GM12878 (cell line): ENCODE measurements around the gene UMPS. TPM values are rescaled to one million over a fixed set of nuclear protein-coding genes. Genes with fewer than 3 reads are reported as not detected.

Experiments
- BMI1 ChIP-seq: fragments of 450-650 bp; IDR thresholded peaks from 2 replicates; pipeline ENCODE4 v1.6.1; 2016; ENCODE audit warnings: mild to moderate bottlenecking, moderate library complexity, borderline replicate concordance
- DPF2 ChIP-seq: fragments of 450-650 bp; IDR thresholded peaks from 2 replicates; pipeline ENCODE4 v1.6.1; 2017; ENCODE audit warnings: mild to moderate bottlenecking
- FOXK2 ChIP-seq: fragments of 450-650 bp; IDR thresholded peaks from 2 replicates; pipeline ENCODE4 v1.6.1; 2017; ENCODE audit warnings: mild to moderate bottlenecking, moderate library complexity
- JUND ChIP-seq: IDR thresholded peaks from 2 replicates; pipeline ENCODE4 v1.6.1; 2012; ENCODE audit warnings: low read depth, mild to moderate bottlenecking, low read length, improper control_type of control experiment, moderate library complexity
- MLLT1 ChIP-seq: fragments of 450-650 bp; IDR thresholded peaks from 2 replicates; pipeline ENCODE4 v1.6.1; 2016; ENCODE audit warnings: mild to moderate bottlenecking
- NFIC ChIP-seq: IDR thresholded peaks from 2 replicates; pipeline ENCODE4 v1.6.1; 2012; ENCODE audit warnings: low read depth, mild to moderate bottlenecking, inconsistent platforms, low read length, moderate library complexity
- NR2C2 ChIP-seq: IDR thresholded peaks from 2 replicates; pipeline ENCODE4 v1.6.1; 2011; ENCODE audit warnings: borderline replicate concordance, low read depth; ENCODE audit not compliant: control insufficient read depth, insufficient read length
- PKNOX1 ChIP-seq: fragments of 450-650 bp; IDR thresholded peaks from 2 replicates; pipeline ENCODE4 v1.6.1; 2016; ENCODE audit warnings: mild to moderate bottlenecking
- POLR2AphosphoS2 ChIP-seq: IDR thresholded peaks from 2 replicates; pipeline ENCODE4 v1.6.1; 2011; ENCODE audit warnings: low read depth, mild to moderate bottlenecking, low read length, improper control_type of control experiment, moderate library complexity
- RAD51 ChIP-seq: fragments of 450-650 bp; IDR thresholded peaks from 2 replicates; pipeline ENCODE4 v1.6.1; 2016; ENCODE audit warnings: moderate library complexity, mild to moderate bottlenecking, inconsistent platforms
- RELA ChIP-seq: fragments of 450-650 bp; IDR thresholded peaks from 2 replicates; pipeline ENCODE4 v1.8.0; 2014; ENCODE audit warnings: borderline replicate concordance; ENCODE audit not compliant: partially characterized antibody
- SUPT20H ChIP-seq: IDR thresholded peaks from 2 replicates; pipeline ENCODE4 v1.6.1; 2011; ENCODE audit warnings: low read depth, mild to moderate bottlenecking, low read length, moderate library complexity, borderline replicate concordance; ENCODE audit not compliant: control insufficient read depth
- TARDBP ChIP-seq: IDR thresholded peaks from 2 replicates; pipeline ENCODE4 v1.6.1; 2016; ENCODE audit warnings: borderline replicate concordance
- ZNF207 ChIP-seq: fragments of 450-650 bp; IDR thresholded peaks from 2 replicates; pipeline ENCODE4 v1.6.1; 2014; ENCODE audit warnings: antibody characterized with exemption, mild to moderate bottlenecking, borderline replicate concordance
- ZNF274 ChIP-seq: IDR thresholded peaks from one replicate; pipeline ENCODE4 v1.8.0; 2011; ENCODE audit not compliant: insufficient read length, insufficient read depth
- ZNF687 ChIP-seq: fragments of 450-650 bp; IDR thresholded peaks from 2 replicates; pipeline ENCODE4 v1.6.1; 2017; ENCODE audit warnings: mild to moderate bottlenecking, moderate library complexity
- polyA plus RNA-seq, 11 experiments: library from polyadenylated mRNA; depleted of rRNA in 4 of 11; unstranded in 6 of 11; stranded (reverse) in 5 of 11; fragments of >200 nt; fragmentation: Nextera tagmentation in 4 of 11; fragmentation: Illumina TruSeq in 1 of 11; extraction: Ambion mirVana in 4 of 11; extraction: Trizol in 1 of 11; gene quantifications; 1 replicate in 1 of 11; 2 replicates in 10 of 11; pipeline versions ENCODE4 v1.2.1 to v1.2.3, GENCODE V29; 2011 to 2016; ENCODE audit warnings: inconsistent platforms in 2 of 11, missing spikeins in 2 of 11, low read depth in 1 of 11
- total RNA-seq, 4 experiments: library from RNA; depleted of rRNA in 3 of 4; stranded (reverse); fragments of >200 nt in 3 of 4; fragmentation: Illumina TruSeq in 1 of 4; extraction: Trizol in 1 of 4; gene quantifications; 2 replicates each; pipeline versions ENCODE4 v1.2.1 to v1.2.3, GENCODE V29; 2013 to 2021
- TF ChIP-seq, protein P1 (sequence below): fragments of 450-650 bp; formaldehyde crosslinking; IDR thresholded peaks from 2 replicates; pipeline ENCODE4 v1.5.0; 2022; ENCODE audit warnings: mild to moderate bottlenecking, missing genetic modification characterization
- TF ChIP-seq, protein P2 (sequence below): IDR thresholded peaks from 2 replicates; pipeline ENCODE4 v1.6.1; 2011; ENCODE audit warnings: borderline replicate concordance, low read depth, mild to moderate bottlenecking, moderate library complexity, mixed read lengths, low read length; ENCODE audit not compliant: insufficient read depth; ENCODE audit errors: extremely low read length

The UMPS gene
- total and polyA plus RNA-seq, 10 of the 15 experiments (the other 5 are each of a cell fraction or from before 2014, with no cell fraction given), result 30.6 to 82.8 (median 49.5) TPM

DNA sequence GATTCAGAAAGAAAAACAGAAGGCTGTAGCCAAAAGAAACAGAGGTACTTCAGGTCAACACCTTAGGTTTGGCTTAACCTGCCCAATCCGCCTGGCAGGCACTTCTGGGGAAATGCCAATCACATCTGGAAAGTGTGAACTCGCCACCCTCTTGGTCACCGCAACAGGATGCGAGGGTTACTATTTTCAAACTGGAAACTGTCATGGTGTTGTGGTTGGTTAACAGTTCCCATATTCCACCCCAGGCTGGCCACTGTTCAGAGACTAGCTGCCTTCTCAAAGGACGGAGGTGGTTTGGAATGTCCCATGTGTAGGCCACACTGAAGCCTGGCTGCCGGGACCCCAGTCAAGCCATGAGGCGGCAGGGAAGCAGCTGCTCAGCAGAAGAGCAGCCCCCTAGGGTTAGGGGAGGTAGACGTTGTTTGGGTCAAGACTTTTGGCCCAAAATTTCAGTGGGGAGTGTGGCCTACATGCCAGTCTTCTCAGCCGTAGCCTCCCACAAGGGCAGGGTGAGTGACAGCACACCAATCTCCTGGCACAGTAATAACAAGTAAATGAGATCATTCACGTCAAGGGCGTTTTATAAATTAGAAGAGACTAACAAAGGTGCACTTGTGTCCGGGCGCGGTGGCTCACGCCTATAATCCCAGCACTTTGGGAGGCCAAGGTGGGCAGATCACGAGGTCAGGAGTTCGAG lies 54.6 kb downstream of the UMPS start (continued):
- TF ChIP-seq BMI1 (0 out of 2 replicates have a peak, but pooled peaks have one; percentile 24), MLLT1 (0 out of 2 replicates have a peak, but pooled peaks have one; percentile 38), POLR2AphosphoS2 (no peak), RELA (no peak), TARDBP (no peak), ZNF207 (no peak), NFIC (0 out of 2 replicates have a peak, but pooled peaks have one; percentile 34), JUND (no peak), ZNF274 (no peak), PKNOX1 (peak; percentile 91), FOXK2 (no peak), DPF2 (peak; percentile 90), RAD51 (no peak), SUPT20H (no peak), NR2C2 (no peak), ZNF687 (peak; percentile 89)
- TF ChIP-seq, protein P1, sequence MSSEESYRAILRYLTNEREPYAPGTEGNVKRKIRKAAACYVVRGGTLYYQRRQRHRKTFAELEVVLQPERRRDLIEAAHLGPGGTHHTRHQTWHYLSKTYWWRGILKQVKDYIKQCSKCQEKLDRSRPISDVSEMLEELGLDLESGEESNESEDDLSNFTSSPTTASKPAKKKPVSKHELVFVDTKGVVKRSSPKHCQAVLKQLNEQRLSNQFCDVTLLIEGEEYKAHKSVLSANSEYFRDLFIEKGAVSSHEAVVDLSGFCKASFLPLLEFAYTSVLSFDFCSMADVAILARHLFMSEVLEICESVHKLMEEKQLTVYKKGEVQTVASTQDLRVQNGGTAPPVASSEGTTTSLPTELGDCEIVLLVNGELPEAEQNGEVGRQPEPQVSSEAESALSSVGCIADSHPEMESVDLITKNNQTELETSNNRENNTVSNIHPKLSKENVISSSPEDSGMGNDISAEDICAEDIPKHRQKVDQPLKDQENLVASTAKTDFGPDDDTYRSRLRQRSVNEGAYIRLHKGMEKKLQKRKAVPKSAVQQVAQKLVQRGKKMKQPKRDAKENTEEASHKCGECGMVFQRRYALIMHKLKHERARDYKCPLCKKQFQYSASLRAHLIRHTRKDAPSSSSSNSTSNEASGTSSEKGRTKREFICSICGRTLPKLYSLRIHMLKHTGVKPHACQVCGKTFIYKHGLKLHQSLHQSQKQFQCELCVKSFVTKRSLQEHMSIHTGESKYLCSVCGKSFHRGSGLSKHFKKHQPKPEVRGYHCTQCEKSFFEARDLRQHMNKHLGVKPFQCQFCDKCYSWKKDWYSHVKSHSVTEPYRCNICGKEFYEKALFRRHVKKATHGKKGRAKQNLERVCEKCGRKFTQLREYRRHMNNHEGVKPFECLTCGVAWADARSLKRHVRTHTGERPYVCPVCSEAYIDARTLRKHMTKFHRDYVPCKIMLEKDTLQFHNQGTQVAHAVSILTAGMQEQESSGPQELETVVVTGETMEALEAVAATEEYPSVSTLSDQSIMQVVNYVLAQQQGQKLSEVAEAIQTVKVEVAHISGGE (CRISPR knock-in tag), result no peak
- TF ChIP-seq, protein P2, sequence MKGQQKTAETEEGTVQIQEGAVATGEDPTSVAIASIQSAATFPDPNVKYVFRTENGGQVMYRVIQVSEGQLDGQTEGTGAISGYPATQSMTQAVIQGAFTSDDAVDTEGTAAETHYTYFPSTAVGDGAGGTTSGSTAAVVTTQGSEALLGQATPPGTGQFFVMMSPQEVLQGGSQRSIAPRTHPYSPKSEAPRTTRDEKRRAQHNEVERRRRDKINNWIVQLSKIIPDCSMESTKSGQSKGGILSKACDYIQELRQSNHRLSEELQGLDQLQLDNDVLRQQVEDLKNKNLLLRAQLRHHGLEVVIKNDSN, result no peak
